Left ventricle myocardium inferior (tissue), 1 donor: ENCODE results near the gene GTPBP1. TPM values are rescaled to one million over a fixed set of nuclear protein-coding genes. Genes with fewer than 3 reads are reported as not detected.

Experiments used
- DNase-seq: peaks from one replicate; pipeline ENCODE4 v3.0.0-alpha.2; 2020
- H3K27ac ChIP-seq: fragments of 200-600 bp; replicated peaks from 2 replicates; pipeline ENCODE4 v1.8.0; 2021
- H3K27me3 ChIP-seq: fragments of 200-600 bp; 2 replicates; pipeline ENCODE4 v1.8.0; 2021; ENCODE audit warnings: low read depth
- H3K36me3 ChIP-seq: fragments of 200-600 bp; 2 replicates; pipeline ENCODE4 v1.8.0; 2021
- H3K4me1 ChIP-seq: fragments of 200-600 bp; 2 replicates; pipeline ENCODE4 v1.8.0; 2021
- H3K4me3 ChIP-seq: fragments of 200-600 bp; 2 replicates; pipeline ENCODE4 v1.8.0; 2021; ENCODE audit warnings: mild to moderate bottlenecking, moderate library complexity
- H3K9me3 ChIP-seq: fragments of 200-600 bp; replicated peaks from 2 replicates; pipeline ENCODE4 v1.8.0; 2021
- CTCF ChIP-seq: fragments of 200-600 bp; IDR thresholded peaks from 2 replicates; pipeline ENCODE4 v1.8.0; 2021; ENCODE audit warnings: antibody characterized with exemption, mild to moderate bottlenecking, borderline replicate concordance
- intact Hi-C: fragments of 100-400 bp; cut with micrococcal nuclease; formaldehyde crosslinking; loops from one replicate; pipeline ENCODE4 v1.11.0; 2022
- total RNA-seq: library from RNA; stranded (reverse); fragmentation: NEBNext Ultra II Directional; extraction: Animal tissue kit (Norgen Biotek cat#: 25700); gene quantifications from one replicate; pipeline ENCODE4 v1.2.1, GENCODE V29; 2021
- donor health status: DM: no; HTN: yes; CAD: no; lungs with severe emphysema.

GTPBP1 gene
- total RNA-seq, 1 donor from 2014 or later: 28.9 TPM

DNA sequence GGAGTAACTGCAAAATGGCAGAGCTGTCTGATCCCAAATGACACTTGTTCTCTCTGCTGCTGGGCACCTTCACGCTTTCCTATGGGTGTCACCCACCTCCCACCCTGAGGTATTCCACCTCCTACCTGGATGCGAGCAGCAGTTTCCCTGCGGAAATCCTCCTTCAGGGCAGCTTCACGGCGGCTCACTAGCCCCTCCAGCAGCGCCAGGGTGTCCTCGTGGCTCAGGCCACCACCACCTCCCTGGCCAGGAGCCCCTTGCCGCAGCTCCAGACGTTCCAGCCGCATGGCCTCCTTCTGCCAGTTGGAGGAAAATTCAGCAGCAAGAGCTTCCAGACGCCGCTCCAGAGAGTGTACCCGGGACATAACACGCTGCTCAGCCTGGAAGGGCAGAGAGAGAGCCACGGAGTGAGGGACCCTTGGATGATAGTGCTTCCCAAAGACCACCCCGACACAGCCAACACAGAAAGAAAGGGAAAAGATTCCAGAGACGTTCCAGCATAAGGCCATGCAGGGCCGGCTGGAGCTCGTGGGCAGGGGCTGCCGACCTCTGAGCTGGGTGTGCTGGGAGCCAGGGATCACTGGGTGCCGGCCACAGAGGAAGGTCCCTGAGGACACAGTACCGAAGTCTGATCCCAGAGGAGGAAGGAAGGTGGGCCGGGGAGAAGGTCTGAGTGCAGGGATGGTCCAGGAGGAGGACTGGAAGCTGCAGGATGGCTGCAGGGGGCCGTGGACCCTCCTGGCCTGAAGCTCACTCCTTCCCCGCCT lies 36.6 kb downstream of the GTPBP1 start:
- H3K9me3 ChIP-seq: no peaks in the 10 kb centered on the region
- intact Hi-C loops: no loop called here
- H3K36me3 ChIP-seq: peaks cover 100% of the 10 kb centered on the region
- no peaks in the 10 kb centered on the region for H3K27me3 ChIP-seq
- no peak for DNase-seq
- no peak for TF ChIP-seq CTCF
- no peak overlapping the region for H3K4me3 ChIP-seq
- H3K4me1 ChIP-seq: peaks cover 19% of the 10 kb centered on the region
- no peak overlapping the region for H3K27ac ChIP-seq

DNA sequence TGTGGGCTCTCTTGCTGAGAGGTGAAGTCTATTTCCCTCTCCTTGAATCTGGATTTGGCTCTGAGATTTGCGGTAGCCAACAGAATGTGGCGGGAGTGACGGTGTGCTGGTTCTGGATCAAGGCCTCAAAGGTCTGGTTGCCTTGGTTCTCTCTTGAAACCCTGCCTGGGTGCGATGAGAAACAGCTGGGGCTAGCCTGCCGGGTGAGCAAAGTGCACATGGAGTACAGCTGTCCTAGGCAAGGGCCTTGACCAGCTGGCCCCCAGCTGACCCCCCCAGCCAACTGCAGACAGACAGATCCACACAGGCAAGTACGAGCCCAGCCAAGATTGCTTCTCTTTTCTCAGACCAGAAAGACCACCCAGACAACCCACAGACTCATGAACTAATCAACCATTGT lies 39.2 kb downstream of the GTPBP1 start:
- Histone ChIP-seq H3K4me3 (no peak overlapping the region), H3K27ac (no peak overlapping the region), H3K4me1 (peaks cover 8% of the 10 kb centered on the region), H3K9me3 (no peaks in the 10 kb centered on the region), H3K36me3 (peaks cover 100% of the 10 kb centered on the region), H3K27me3 (no peaks in the 10 kb centered on the region)
- intact Hi-C loops: no loop called here
- no peak for TF ChIP-seq CTCF
- DNase-seq: no peak

DNA sequence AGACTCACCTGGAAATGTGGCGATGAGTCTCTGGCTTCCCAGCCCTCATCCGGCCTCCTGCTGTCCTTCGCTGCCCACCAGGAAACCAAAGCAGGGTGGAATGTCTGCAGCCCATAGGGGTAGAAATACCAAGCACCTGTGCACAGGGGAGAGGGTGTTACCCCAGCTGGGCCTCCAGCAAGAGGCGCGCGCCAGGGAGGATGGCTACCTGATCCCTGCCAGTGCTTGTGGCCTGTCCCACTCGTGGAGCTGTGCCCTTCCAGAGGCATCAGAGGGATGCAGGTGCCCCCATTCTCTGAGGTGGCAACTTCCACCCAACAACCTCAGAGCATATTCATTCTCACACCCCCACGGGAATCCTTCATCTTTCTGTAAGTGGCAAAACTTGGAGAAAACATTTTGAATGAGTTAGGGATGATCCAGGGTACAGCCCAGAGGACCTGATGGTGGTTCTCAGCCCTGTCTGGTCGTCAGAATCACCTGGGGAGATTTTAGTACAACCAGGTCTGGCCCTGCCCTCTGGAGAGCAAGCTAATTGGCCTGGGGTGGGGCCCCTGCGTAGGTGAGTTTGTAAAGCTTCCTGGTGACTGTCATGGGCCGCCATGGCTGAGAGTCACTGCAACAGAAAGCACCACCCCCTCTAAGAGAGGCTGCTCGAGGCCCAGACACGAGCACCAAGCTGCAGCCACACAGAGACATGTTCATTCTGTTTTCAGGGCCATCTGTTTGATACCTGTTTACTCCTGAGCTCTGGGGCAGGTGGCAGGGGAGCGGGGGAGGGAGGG lies 40.1 kb downstream of the GTPBP1 start:
- no peaks in the 10 kb centered on the region for H3K27me3 ChIP-seq
- TF ChIP-seq CTCF: no peak
- H3K36me3 ChIP-seq: peaks cover 100% of the 10 kb centered on the region
- peaks cover 4% of the 10 kb centered on the region for H3K4me1 ChIP-seq
- no peak overlapping the region for H3K27ac ChIP-seq
- no peak overlapping the region for H3K4me3 ChIP-seq
- no peak for DNase-seq
- intact Hi-C loops: no loop called here
- no peaks in the 10 kb centered on the region for H3K9me3 ChIP-seq

DNA sequence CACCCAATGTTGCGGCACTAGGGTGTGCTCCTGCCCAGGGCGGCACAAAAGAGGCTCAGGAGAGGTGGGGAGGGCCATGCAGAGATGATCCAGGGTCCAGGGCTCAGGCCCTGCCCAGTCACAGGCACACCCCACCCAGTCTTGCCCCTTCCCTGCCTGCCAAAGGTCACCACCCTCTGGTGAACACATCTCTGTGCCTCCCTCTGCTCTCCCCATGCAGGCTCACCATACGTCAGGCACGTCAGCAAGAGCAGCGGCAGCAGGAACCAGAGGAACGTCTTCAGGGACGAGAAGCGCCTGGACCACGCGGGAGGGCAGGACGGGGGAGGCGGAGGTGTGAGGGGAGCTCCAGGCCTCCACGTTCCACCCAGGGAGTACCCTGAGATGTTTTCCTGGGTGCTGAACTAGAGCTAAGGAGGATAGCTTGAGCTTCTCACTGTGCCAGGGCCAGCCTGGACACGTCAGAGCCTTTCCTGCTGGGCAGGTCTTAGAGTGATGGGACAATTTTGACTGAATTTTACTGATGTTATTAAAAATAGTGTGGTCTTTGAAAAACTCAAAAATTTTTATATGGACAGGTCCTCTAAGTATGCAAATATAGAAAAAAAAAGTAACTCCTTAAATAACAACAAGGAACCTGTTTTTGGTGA lies 42.9 kb downstream of the GTPBP1 start:
- intact Hi-C loops: no loop called here
- H3K27ac ChIP-seq: no peak overlapping the region

More for the DNA sequence above, 42.9 kb downstream of the GTPBP1 start:
- no peak for TF ChIP-seq CTCF
- Histone ChIP-seq H3K4me1 (peaks cover 24% of the 10 kb centered on the region), H3K4me3 (no peak overlapping the region), H3K36me3 (peaks cover 94% of the 10 kb centered on the region), H3K9me3 (no peaks in the 10 kb centered on the region), H3K27me3 (no peaks in the 10 kb centered on the region)
- DNase-seq: no peak
